ENCODE measurements around the gene EIF3L.

DNA sequence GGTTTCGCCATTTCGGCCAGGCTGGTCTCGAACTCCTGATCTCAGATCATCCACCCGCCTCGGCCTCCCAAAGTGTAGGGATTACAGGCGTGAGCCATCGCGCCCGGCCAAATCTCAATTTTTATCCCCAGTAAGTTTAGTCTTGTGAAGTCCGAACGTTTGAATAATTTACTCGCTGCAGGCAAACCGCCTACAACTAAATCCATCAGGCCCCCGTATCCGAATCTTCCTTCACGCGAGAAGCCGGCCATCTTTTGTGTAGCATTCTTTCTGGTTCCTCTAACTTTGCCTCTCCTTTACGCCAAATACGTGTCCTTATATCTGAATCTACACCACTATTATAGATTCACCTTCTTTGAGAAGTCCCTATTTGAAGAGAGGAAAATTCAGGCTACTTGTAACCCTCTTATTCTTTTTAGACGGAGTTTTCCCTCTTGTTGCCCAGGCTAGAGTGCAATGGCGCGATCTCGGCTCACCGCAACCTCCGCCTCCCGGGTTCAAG is 581 bp upstream of the EIF3L start:
- TF ChIP-seq, protein P1, sequence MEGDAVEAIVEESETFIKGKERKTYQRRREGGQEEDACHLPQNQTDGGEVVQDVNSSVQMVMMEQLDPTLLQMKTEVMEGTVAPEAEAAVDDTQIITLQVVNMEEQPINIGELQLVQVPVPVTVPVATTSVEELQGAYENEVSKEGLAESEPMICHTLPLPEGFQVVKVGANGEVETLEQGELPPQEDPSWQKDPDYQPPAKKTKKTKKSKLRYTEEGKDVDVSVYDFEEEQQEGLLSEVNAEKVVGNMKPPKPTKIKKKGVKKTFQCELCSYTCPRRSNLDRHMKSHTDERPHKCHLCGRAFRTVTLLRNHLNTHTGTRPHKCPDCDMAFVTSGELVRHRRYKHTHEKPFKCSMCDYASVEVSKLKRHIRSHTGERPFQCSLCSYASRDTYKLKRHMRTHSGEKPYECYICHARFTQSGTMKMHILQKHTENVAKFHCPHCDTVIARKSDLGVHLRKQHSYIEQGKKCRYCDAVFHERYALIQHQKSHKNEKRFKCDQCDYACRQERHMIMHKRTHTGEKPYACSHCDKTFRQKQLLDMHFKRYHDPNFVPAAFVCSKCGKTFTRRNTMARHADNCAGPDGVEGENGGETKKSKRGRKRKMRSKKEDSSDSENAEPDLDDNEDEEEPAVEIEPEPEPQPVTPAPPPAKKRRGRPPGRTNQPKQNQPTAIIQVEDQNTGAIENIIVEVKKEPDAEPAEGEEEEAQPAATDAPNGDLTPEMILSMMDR (IDR thresholded peaks at IDR 0.05; ENCODE audit: low read depth, low read length, poor library complexity, severe bottlenecking): no peak
- TF ChIP-seq EZH2phosphoT487 (IDR thresholded peaks at IDR 0.05; ENCODE audit: borderline replicate concordance, low read length): no peak
